ENCODE data around the gene IL10.

IL10 gene

GRCh38 chr1:206801467-206801866 lies 29.2 kb upstream of the IL10 start (continued):
- TF ChIP-seq, protein P1, sequence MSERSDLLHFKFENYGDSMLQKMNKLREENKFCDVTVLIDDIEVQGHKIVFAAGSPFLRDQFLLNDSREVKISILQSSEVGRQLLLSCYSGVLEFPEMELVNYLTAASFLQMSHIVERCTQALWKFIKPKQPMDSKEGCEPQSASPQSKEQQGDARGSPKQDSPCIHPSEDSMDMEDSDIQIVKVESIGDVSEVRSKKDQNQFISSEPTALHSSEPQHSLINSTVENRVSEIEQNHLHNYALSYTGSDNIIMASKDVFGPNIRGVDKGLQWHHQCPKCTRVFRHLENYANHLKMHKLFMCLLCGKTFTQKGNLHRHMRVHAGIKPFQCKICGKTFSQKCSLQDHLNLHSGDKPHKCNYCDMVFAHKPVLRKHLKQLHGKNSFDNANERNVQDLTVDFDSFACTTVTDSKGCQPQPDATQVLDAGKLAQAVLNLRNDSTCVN (tag by site-specific recombination; optimal IDR thresholded peaks at IDR 0.05) = no peak
- TF ChIP-seq PRDM1 (tag by site-specific recombination; IDR thresholded peaks at IDR 0.05) = no peak

DNA sequence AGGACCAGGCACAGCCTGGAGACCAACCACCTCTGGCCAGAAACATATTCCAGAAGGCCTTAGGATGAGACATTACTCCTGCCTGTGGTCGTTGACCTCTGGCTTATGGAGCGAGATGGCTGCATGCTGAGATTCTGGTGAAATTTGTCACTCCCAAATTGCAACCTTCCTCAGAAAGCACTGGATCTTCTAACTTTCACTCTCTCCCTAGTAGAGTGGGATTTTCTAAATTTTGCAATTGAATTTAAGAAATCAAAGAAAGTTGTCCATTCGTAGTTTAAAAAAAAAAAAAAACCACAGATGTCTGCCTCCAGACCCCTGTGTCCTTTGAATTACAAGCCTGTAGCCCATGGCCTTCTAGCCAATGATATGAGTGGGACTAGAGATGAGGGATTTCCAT lies 28.6 kb upstream of the IL10 start:
- no peak overlapping the region for H3K27ac ChIP-seq (ENCODE audit: extremely low read depth, low read depth, low read length)
- no peaks in the 10 kb centered on the region for H3K9me3 ChIP-seq (ENCODE audit: control insufficient read depth, insufficient read depth, low read depth, low read length)
- ChIA-PET POLR2A (no interaction called here), CTCF (interaction anchor here (3.3 kb wide), 1 partner anchor 111 kb away, joined by 23 read pairs; no protein-coding TSS in a partner anchor)
- no peaks in the 10 kb centered on the region for H3K4me1 ChIP-seq (ENCODE audit: control insufficient read depth, insufficient read depth, low read length)
- no peak overlapping the region for H3K4me3 ChIP-seq (ENCODE audit: low read depth, low read length)
- no peaks in the 10 kb centered on the region for H3K36me3 ChIP-seq (ENCODE audit: control insufficient read depth in 2 of 2, insufficient read depth in 1 of 2, low read length in 2 of 2)
- TF ChIP-seq KLF7 (tag by site-specific recombination; IDR thresholded peaks at IDR 0.05; ENCODE audit: borderline replicate concordance) (no peak), ZNF274 (IDR thresholded peaks at IDR 0.05; ENCODE audit: low read length) (no peak), ZNF274 (tag by site-specific recombination; IDR thresholded peaks at IDR 0.05; ENCODE audit: borderline replicate concordance) (no peak), ZNF830 (tag by site-specific recombination; IDR thresholded peaks at IDR 0.05; ENCODE audit: low read depth) (no peak), SP2 (tag by site-specific recombination; IDR thresholded peaks at IDR 0.05) (no peak)

DNA sequence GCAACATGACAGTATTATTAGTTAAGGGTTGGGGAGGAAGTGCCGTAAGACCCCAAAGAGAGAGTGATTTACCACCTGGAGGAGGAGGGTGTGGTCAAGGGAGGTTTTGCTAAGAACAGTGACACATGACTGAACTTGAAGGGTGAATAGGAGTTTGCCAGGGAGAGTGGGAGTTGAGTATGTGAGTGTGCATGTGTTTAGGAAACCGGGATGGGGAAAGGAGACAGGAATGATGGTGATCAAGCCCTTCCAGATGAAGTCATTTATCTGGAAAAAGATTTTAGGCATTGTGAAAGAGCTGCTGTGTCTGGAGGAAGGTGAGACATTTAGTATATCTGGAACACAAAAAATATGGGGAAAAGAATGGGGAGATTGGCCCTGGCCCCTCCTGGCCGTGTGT lies 28.1 kb upstream of the IL10 start:
- no peak for TF ChIP-seq ZNF175 (tag by site-specific recombination; IDR thresholded peaks at IDR 0.05)
- TF ChIP-seq ZNF654 (tag by site-specific recombination; IDR thresholded peaks at IDR 0.05; ENCODE audit: low read depth) = no peak
- TF ChIP-seq ZFP3 (tag by site-specific recombination; IDR thresholded peaks at IDR 0.05; ENCODE audit: low read depth) = peak; percentile 30; the same call in 1 of the 2 replicates
- TF ChIP-seq ZFHX2 (tag by site-specific recombination; conservative IDR thresholded peaks at IDR 0.05) = 0 out of 2 replicates have a peak, but pooled peaks have one; percentile 7
- TF ChIP-seq KLF16 (tag by site-specific recombination; IDR thresholded peaks at IDR 0.05) = no peak
- TF ChIP-seq BCL11B (tag by site-specific recombination; IDR thresholded peaks at IDR 0.05; ENCODE audit: low read depth) = no peak
- no peak for TF ChIP-seq KLF7 (tag by site-specific recombination; IDR thresholded peaks at IDR 0.05; ENCODE audit: borderline replicate concordance)
- ChIA-PET POLR2A (no interaction called here), CTCF (interaction anchor here (3.3 kb wide), 2 partner anchors 9 to 112 kb away, joined by 10 to 23 read pairs; no protein-coding TSS in a partner anchor)
- Histone ChIP-seq H3K9me3 (ENCODE audit: control insufficient read depth, insufficient read depth, low read depth, low read length) (no peaks in the 10 kb centered on the region), H3K36me3 (ENCODE audit: control insufficient read depth in 2 of 2, insufficient read depth in 1 of 2, low read length in 2 of 2) (no peaks in the 10 kb centered on the region), H3K4me1 (ENCODE audit: control insufficient read depth, insufficient read depth, low read length) (no peaks in the 10 kb centered on the region), H3K27ac (ENCODE audit: extremely low read depth, low read depth, low read length) (no peak overlapping the region), H3K4me3 (ENCODE audit: low read depth, low read length) (no peak overlapping the region)

GRCh38 chr1:206799311-206799710 lies 27.0 kb upstream of the IL10 start:
- ChIA-PET POLR2A (no interaction called here), CTCF (interaction anchor here (1.4 to 3.3 kb wide), 8 partner anchors 10 to 113 kb away, joined by 3 to 23 read pairs (median 10); no protein-coding TSS in a partner anchor)
- Histone ChIP-seq H3K9me3 (ENCODE audit: control insufficient read depth, insufficient read depth, low read depth, low read length) (no peaks in the 10 kb centered on the region), H3K27ac (ENCODE audit: extremely low read depth, low read depth, low read length) (no peak overlapping the region), H3K4me3 (ENCODE audit: low read depth, low read length) (no peak overlapping the region), H3K4me1 (ENCODE audit: control insufficient read depth, insufficient read depth, low read length) (no peaks in the 10 kb centered on the region), H3K36me3 (ENCODE audit: control insufficient read depth in 2 of 2, insufficient read depth in 1 of 2, low read length in 2 of 2) (no peaks in the 10 kb centered on the region)
- TF ChIP-seq ZNF843 (tag by site-specific recombination; IDR thresholded peaks at IDR 0.05) = no peak
- TF ChIP-seq, protein P2, sequence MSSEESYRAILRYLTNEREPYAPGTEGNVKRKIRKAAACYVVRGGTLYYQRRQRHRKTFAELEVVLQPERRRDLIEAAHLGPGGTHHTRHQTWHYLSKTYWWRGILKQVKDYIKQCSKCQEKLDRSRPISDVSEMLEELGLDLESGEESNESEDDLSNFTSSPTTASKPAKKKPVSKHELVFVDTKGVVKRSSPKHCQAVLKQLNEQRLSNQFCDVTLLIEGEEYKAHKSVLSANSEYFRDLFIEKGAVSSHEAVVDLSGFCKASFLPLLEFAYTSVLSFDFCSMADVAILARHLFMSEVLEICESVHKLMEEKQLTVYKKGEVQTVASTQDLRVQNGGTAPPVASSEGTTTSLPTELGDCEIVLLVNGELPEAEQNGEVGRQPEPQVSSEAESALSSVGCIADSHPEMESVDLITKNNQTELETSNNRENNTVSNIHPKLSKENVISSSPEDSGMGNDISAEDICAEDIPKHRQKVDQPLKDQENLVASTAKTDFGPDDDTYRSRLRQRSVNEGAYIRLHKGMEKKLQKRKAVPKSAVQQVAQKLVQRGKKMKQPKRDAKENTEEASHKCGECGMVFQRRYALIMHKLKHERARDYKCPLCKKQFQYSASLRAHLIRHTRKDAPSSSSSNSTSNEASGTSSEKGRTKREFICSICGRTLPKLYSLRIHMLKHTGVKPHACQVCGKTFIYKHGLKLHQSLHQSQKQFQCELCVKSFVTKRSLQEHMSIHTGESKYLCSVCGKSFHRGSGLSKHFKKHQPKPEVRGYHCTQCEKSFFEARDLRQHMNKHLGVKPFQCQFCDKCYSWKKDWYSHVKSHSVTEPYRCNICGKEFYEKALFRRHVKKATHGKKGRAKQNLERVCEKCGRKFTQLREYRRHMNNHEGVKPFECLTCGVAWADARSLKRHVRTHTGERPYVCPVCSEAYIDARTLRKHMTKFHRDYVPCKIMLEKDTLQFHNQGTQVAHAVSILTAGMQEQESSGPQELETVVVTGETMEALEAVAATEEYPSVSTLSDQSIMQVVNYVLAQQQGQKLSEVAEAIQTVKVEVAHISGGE (tag by site-specific recombination; conservative IDR thresholded peaks at IDR 0.05; ENCODE audit: low read depth) = no peak
